ENCODE results near the gene SCAPER.
"Not testable (repeated sequence)": the region's sequence is repeated elsewhere in the genome, so short reads cannot be mapped to it uniquely, and the experiment has no call there.

SCAPER gene

GRCh38 chr15:76846782-76847181 lies 58.4 kb downstream of the SCAPER start:
- no peak for DNase-seq

- no peak for DNase-seq
Measured at GRCh38 chr15:76844096-76844495, 61.0 kb downstream of the SCAPER start.

GRCh38 chr15:76843269-76843668 lies 61.9 kb downstream of the SCAPER start:
- no peak for DNase-seq

- DNase-seq = no peak
Measured at GRCh38 chr15:76840830-76841460, 64.2 kb downstream of the SCAPER start.

- DNase-seq = no peak
Measured at GRCh38 chr15:76839173-76839572, 66.0 kb downstream of the SCAPER start.

- no peak for DNase-seq
Measured at GRCh38 chr15:76837474-76837873, 67.7 kb downstream of the SCAPER start.

- DNase-seq = no peak
Measured at GRCh38 chr15:76829939-76830338, 75.2 kb downstream of the SCAPER start.

GRCh38 chr15:76823890-76824289 lies 81.2 kb downstream of the SCAPER start:
- DNase-seq = no peak

- no peak for DNase-seq
Measured at GRCh38 chr15:76823303-76823702, 81.8 kb downstream of the SCAPER start.

- DNase-seq = not testable (repeated sequence)
Measured at GRCh38 chr15:76818926-76819325, 86.2 kb downstream of the SCAPER start.

- no peak for DNase-seq
Measured at GRCh38 chr15:76815421-76815820, 89.7 kb downstream of the SCAPER start.

GRCh38 chr15:76812381-76812780 lies 92.8 kb downstream of the SCAPER start:
- DNase-seq = no peak

GRCh38 chr15:76809412-76810103 lies 95.6 kb downstream of the SCAPER start:
- DNase-seq = no peak

GRCh38 chr15:76803049-76803571 lies 102.0 kb downstream of the SCAPER start:
- no peak for DNase-seq

GRCh38 chr15:76802411-76802810 lies 102.7 kb downstream of the SCAPER start:
- no peak for DNase-seq

- no peak for DNase-seq
Measured at GRCh38 chr15:76799760-76800159, 105.4 kb downstream of the SCAPER start.

- DNase-seq = no peak
Measured at GRCh38 chr15:76795217-76795616, 109.9 kb downstream of the SCAPER start.

GRCh38 chr15:76793162-76793561 lies 112.0 kb downstream of the SCAPER start:
- DNase-seq = no peak

- DNase-seq = no peak
Measured at GRCh38 chr15:76791511-76791910, 113.6 kb downstream of the SCAPER start.

- DNase-seq = no peak
Measured at GRCh38 chr15:76787273-76787672, 117.9 kb downstream of the SCAPER start.

GRCh38 chr15:76776969-76777368 lies 128.2 kb downstream of the SCAPER start:
- no peak for DNase-seq

GRCh38 chr15:76776480-76776879 lies 128.7 kb downstream of the SCAPER start:
- DNase-seq = no peak

GRCh38 chr15:76773234-76773633 lies 131.9 kb downstream of the SCAPER start:
- DNase-seq = no peak

GRCh38 chr15:76772776-76773175 lies 132.4 kb downstream of the SCAPER start:
- no peak for DNase-seq

- no peak for DNase-seq
Measured at GRCh38 chr15:76764004-76764403, 141.1 kb downstream of the SCAPER start.
